ENCODE data around the gene CAPZB. TPM values are rescaled to one million over a fixed set of nuclear protein-coding genes. Genes with fewer than 3 reads are reported as not detected.

The CAPZB gene
- total and polyA plus RNA-seq, 2 donors (not counting 3 experiments of a cell fraction or from before 2014, with no cell fraction given) = 196 to 347 TPM

- Histone ChIP-seq H4K20me1 (replicated peaks; ENCODE audit: control insufficient read depth, extremely low read depth, insufficient read depth, low read length) (no peaks in the 10 kb centered on the region), H3K27me3 (ENCODE audit: control insufficient read depth in 2 of 2, insufficient read depth in 2 of 2, low read length in 2 of 2) (no peaks in the 10 kb centered on the region), H2AFZ (ENCODE audit: low read depth, low read length) (no peak overlapping the region), H3K4me3 (replicated peaks in 1 of 3; ENCODE audit: insufficient read depth in 1 of 3, low read depth in 1 of 3, low read length in 3 of 3) (no peak overlapping the region), H3K36me3 (ENCODE audit: control insufficient read depth in 2 of 2, extremely low read depth in 1 of 2, insufficient read depth in 2 of 2, low read length in 2 of 2) (peaks cover 4 to 37% of the 10 kb centered on the region in 2 experiments), H3K27ac (ENCODE audit: insufficient read depth, low read depth, low read length) (no peak overlapping the region), H3K9me3 (replicated peaks; ENCODE audit: control insufficient read depth, insufficient read depth, low read length) (no peaks in the 10 kb centered on the region), H3K9me1 (replicated peaks; ENCODE audit: control insufficient read depth, extremely low read depth, insufficient read depth, low read length) (no peaks in the 10 kb centered on the region), H3K4me2 (ENCODE audit: insufficient read depth, low read length) (no peak overlapping the region), H3K4me1 (ENCODE audit: control insufficient read depth, extremely low read depth, insufficient read depth, low read length) (no peaks in the 10 kb centered on the region), H3K79me2 (ENCODE audit: control insufficient read depth, insufficient read depth, low read length) (no peaks in the 10 kb centered on the region), H3K9ac (replicated peaks; ENCODE audit: extremely low read depth, insufficient read depth, low read length) (no peak overlapping the region)
- ChIA-PET CTCF (interaction anchor here (1.6 kb wide), 1 partner anchor 328 kb away, joined by 4 read pairs; no protein-coding TSS in a partner anchor), POLR2A (no interaction called here)
- no peak for DNase-seq (ENCODE audit: low read depth, low spot score)
- BruUV-seq (replicated peaks) = no TSS peak
- no peak for FAIRE-seq
- dilution Hi-C loops (cut with MboI; ENCODE audit: extremely low pct_ligation_motif_present, low sequenced_read_pairs) (no loop called here), intact Hi-C loops (cut with micrococcal nuclease) (no loop called here)
- TF ChIP-seq GATA2 (IDR thresholded peaks at IDR 0.05; ENCODE audit: insufficient read depth, insufficient read length, low read depth, low read length) (no peak), JUN (IDR thresholded peaks at IDR 0.05; ENCODE audit: borderline replicate concordance, insufficient read depth, insufficient read length, low read depth) (no peak), MYC (IDR thresholded peaks at IDR 0.05; ENCODE audit: low read depth, low read length) (no peak), POLR2A (IDR thresholded peaks at IDR 0.05; ENCODE audit: low read depth, low read length) (no peak), MAX (IDR thresholded peaks at IDR 0.05; ENCODE audit: insufficient read depth, insufficient read length) (no peak), POLR2AphosphoS5 (IDR thresholded peaks at IDR 0.05; ENCODE audit: insufficient read depth, low read depth, low read length) (no peak), FOS (IDR thresholded peaks at IDR 0.05; ENCODE audit: borderline replicate concordance, insufficient read depth, low read length) (no peak), EZH2 (IDR thresholded peaks at IDR 0.05; ENCODE audit: borderline replicate concordance, low read depth, low read length, severe bottlenecking) (no peak), CTCF (IDR thresholded peaks at IDR 0.05; ENCODE audit: extremely low read depth in 1 of 2, insufficient read depth in 1 of 2, low read depth in 1 of 2, low read length in 2 of 2) (no peak)
Measured at GRCh38 chr1:19325368-19325957, 159.9 kb downstream of the CAPZB start.
